H9 (cell line): ENCODE data around the gene GAS6. TPM values are rescaled to one million over a fixed set of nuclear protein-coding genes. Genes with fewer than 3 reads are reported as not detected.

Source experiments
- DNase-seq: peaks from one replicate; pipeline ENCODE4 v3.0.0-alpha.2; 2017
- H2AFZ ChIP-seq: one replicate; pipeline ENCODE4 v1.6.1; 2013; ENCODE audit warnings: mild to moderate bottlenecking, low read length, control low read depth, moderate library complexity
- H2AK5ac ChIP-seq: 2 replicates; pipeline ENCODE4 v1.6.1; 2013; ENCODE audit warnings: low read length, control low read depth, mixed read lengths; ENCODE audit not compliant: insufficient read length
- H2BK120ac ChIP-seq: one replicate; pipeline ENCODE4 v1.6.1; 2013; ENCODE audit warnings: low read depth, mild to moderate bottlenecking, low read length, control low read depth, inconsistent platforms; ENCODE audit not compliant: poor library complexity, severe bottlenecking
- H2BK12ac ChIP-seq: 2 replicates; pipeline ENCODE4 v1.6.1; 2013; ENCODE audit warnings: low read length, control low read depth, mixed read lengths, low read depth; ENCODE audit not compliant: insufficient read length
- H2BK15ac ChIP-seq: 2 replicates; pipeline ENCODE4 v1.6.1; 2013; ENCODE audit warnings: low read depth, low read length, control low read depth
- H2BK20ac ChIP-seq: one replicate; pipeline ENCODE4 v1.6.1; 2013; ENCODE audit warnings: low read depth, mild to moderate bottlenecking, low read length, control low read depth, inconsistent platforms; ENCODE audit not compliant: poor library complexity, severe bottlenecking
- H2BK5ac ChIP-seq: 2 replicates; pipeline ENCODE4 v1.6.1; 2013; ENCODE audit warnings: low read length, control low read depth, mixed read lengths; ENCODE audit not compliant: insufficient read length
- H3K14ac ChIP-seq: 2 replicates; pipeline ENCODE4 v1.6.1; 2013; ENCODE audit warnings: low read length, control low read depth; ENCODE audit not compliant: insufficient read depth
- H3K18ac ChIP-seq: 2 replicates; pipeline ENCODE4 v1.6.1; 2013; ENCODE audit warnings: low read depth, mild to moderate bottlenecking, mixed read lengths, low read length, control low read depth; ENCODE audit not compliant: insufficient read length
- H3K23ac ChIP-seq: 2 replicates; pipeline ENCODE4 v1.6.1; 2013; ENCODE audit warnings: low read length, control low read depth, mixed read lengths, low read depth; ENCODE audit not compliant: insufficient read length
- H3K23me2 ChIP-seq: 2 replicates; pipeline ENCODE4 v1.6.1; 2013; ENCODE audit warnings: low read depth, mild to moderate bottlenecking, mixed read lengths, low read length, control low read depth; ENCODE audit not compliant: insufficient read length, poor library complexity, severe bottlenecking
- H3K27ac ChIP-seq: 2 replicates; pipeline ENCODE4 v1.5.1; 2013; ENCODE audit warnings: low read length, control low read depth, mixed read lengths, low read depth; ENCODE audit not compliant: insufficient read length
- H3K27me3 ChIP-seq: 2 replicates; pipeline ENCODE4 v1.6.1; 2013; ENCODE audit warnings: low read length, control low read depth, inconsistent platforms; ENCODE audit not compliant: insufficient read depth
- H3K4ac ChIP-seq: 2 replicates; pipeline ENCODE4 v1.6.1; 2013; ENCODE audit warnings: low read depth, mild to moderate bottlenecking, control low read depth, inconsistent platforms, low read length, moderate library complexity
- H3K4me1 ChIP-seq: 2 replicates; pipeline ENCODE4 v1.6.1; 2013; ENCODE audit warnings: low read length, control low read depth, inconsistent platforms; ENCODE audit not compliant: insufficient read depth
- H3K4me2 ChIP-seq: 2 replicates; pipeline ENCODE4 v1.6.1; 2013; ENCODE audit warnings: low read length, control low read depth, mixed read lengths; ENCODE audit not compliant: insufficient read length, insufficient read depth
- H3K56ac ChIP-seq: 2 replicates; pipeline ENCODE4 v1.6.1; 2013; ENCODE audit warnings: low read depth, mild to moderate bottlenecking, mixed read lengths, low read length, control low read depth; ENCODE audit not compliant: insufficient read length
- H3K79me1 ChIP-seq: 2 replicates; pipeline ENCODE4 v1.6.1; 2013; ENCODE audit warnings: low read depth, mild to moderate bottlenecking, moderate library complexity, low read length, control low read depth, inconsistent platforms; ENCODE audit not compliant: insufficient read depth, poor library complexity, severe bottlenecking
- H3K79me2 ChIP-seq: 2 replicates; pipeline ENCODE4 v1.6.1; 2013; ENCODE audit warnings: low read length, control low read depth, inconsistent platforms; ENCODE audit not compliant: insufficient read depth
- H3K9ac ChIP-seq: 2 replicates; pipeline ENCODE4 v1.6.1; 2013; ENCODE audit warnings: low read length, control low read depth, mixed read lengths; ENCODE audit not compliant: insufficient read length; ENCODE audit errors: extremely low read depth
- H3K9me3 ChIP-seq: one replicate; pipeline ENCODE4 v1.6.1; 2013; ENCODE audit warnings: low read depth, low read length, inconsistent platforms; ENCODE audit not compliant: control insufficient read depth
- H3T11ph ChIP-seq: one replicate; pipeline ENCODE4 v1.6.1; 2013; ENCODE audit warnings: mild to moderate bottlenecking, low read length, control low read depth, inconsistent platforms
- H4K20me1 ChIP-seq: one replicate; pipeline ENCODE4 v1.6.1; 2013; ENCODE audit not compliant: control insufficient read depth, insufficient read length, insufficient read depth
- H4K5ac ChIP-seq: 2 replicates; pipeline ENCODE4 v1.6.1; 2013; ENCODE audit warnings: low read depth, mild to moderate bottlenecking, mixed read lengths, low read length, control low read depth; ENCODE audit not compliant: insufficient read length
- H4K8ac ChIP-seq: replicated peaks from 2 replicates; pipeline ENCODE4 v1.6.1; 2013; ENCODE audit warnings: low read length, control low read depth, mixed read lengths, low read depth; ENCODE audit not compliant: insufficient read length
- H4K91ac ChIP-seq: 2 replicates; pipeline ENCODE4 v1.6.1; 2013; ENCODE audit warnings: low read depth, mild to moderate bottlenecking, moderate library complexity, mixed read lengths, low read length, control low read depth; ENCODE audit not compliant: insufficient read length
- H3K27ac Mint-ChIP-seq, 3 experiments: 2 replicates in 2 of 3; 3 replicates in 1 of 3; pipeline ENCODE4 v1.8.0; 2020 to 2021; ENCODE audit warnings: mixed read lengths in 3 of 3, mild to moderate bottlenecking in 1 of 3, moderate library complexity in 1 of 3
- H3K27me3 Mint-ChIP-seq: 2 replicates; pipeline ENCODE4 v1.8.0; 2021; ENCODE audit warnings: low read depth, mild to moderate bottlenecking, moderate library complexity, mixed read lengths
- H3K36me3 Mint-ChIP-seq, 3 experiments: 2 replicates in 2 of 3; 3 replicates in 1 of 3; pipeline ENCODE4 v1.8.0; 2020 to 2021; ENCODE audit warnings: low read depth in 3 of 3, mixed read lengths in 3 of 3; ENCODE audit not compliant: insufficient read depth in 1 of 3
- H3K4me1 Mint-ChIP-seq, 2 experiments: 2 replicates each; pipeline ENCODE4 v1.8.0; 2020; ENCODE audit warnings: mixed read lengths in 2 of 2
- H3K4me3 Mint-ChIP-seq, 2 experiments: 2 replicates in 1 of 2; 3 replicates in 1 of 2; pipeline ENCODE4 v1.8.0; 2020 to 2021; ENCODE audit warnings: mild to moderate bottlenecking in 2 of 2, mixed read lengths in 2 of 2, moderate library complexity in 1 of 2
- H3K9me3 Mint-ChIP-seq, 2 experiments: 2 replicates in 1 of 2; 3 replicates in 1 of 2; pipeline ENCODE4 v1.8.0; 2020; ENCODE audit warnings: mild to moderate bottlenecking in 2 of 2, mixed read lengths in 2 of 2, moderate library complexity in 1 of 2
- CTCF ChIP-seq: fragments of 200-600 bp; sonication (generic); conservative IDR thresholded peaks from 3 replicates; pipeline ENCODE4 v1.8.0; 2021; ENCODE audit warnings: antibody characterized with exemption, mild to moderate bottlenecking
- WGBS: extraction: QIAGEN DNeasy Blood & Tissue Kit; methylation state at CpG from one replicate; pipeline ENCODE4 v1.1.7; 2013; ENCODE audit warnings: missing lambda C conversion rate, low lambda C conversion rate, mixed read lengths; ENCODE audit not compliant: insufficient read length; ENCODE audit errors: extremely low coverage; 5-methylcytosine and 5-hydroxymethylcytosine counted together
- total RNA-seq: library from RNA; stranded (reverse); gene quantifications from 2 replicates; pipeline ENCODE4 v1.2.1, GENCODE V29; 2021

The GAS6 gene
- total RNA-seq, 1 experiment from 2014 or later, result 20.5 TPM

GRCh38 chr13:113812178-113813040 is 51.5 kb downstream of the GAS6 start:
- Histone ChIP-seq H2BK15ac (no peak overlapping the region), H2BK5ac (no peak overlapping the region), H4K5ac (no peak overlapping the region), H3K18ac (no peak overlapping the region), H4K20me1 (no peaks in the 10 kb centered on the region), H3K79me2 (no peaks in the 10 kb centered on the region), H4K8ac (no peak overlapping the region), H3K56ac (no peak overlapping the region), H4K91ac (no peak overlapping the region), H2BK12ac (no peak overlapping the region), H2AK5ac (no peak overlapping the region), H3K4ac (no peak overlapping the region), H3K27me3 (no peaks in the 10 kb centered on the region), H3K9me3 (no peaks in the 10 kb centered on the region), H3K23me2 (no peaks in the 10 kb centered on the region), H3K23ac (no peak overlapping the region), H3K4me1 (no peaks in the 10 kb centered on the region), H3K79me1 (no peaks in the 10 kb centered on the region), H2BK120ac (no peak overlapping the region), H3K4me2 (no peak overlapping the region), H2AFZ (no peak overlapping the region), H2BK20ac (no peak overlapping the region), H3K9ac (no peak overlapping the region), H3T11ph (no peak overlapping the region), H3K14ac (no peak overlapping the region; the same call in 1 of the 2 replicates), H3K27ac (no peak overlapping the region)
- DNase-seq, result no peak
- TF ChIP-seq CTCF, result no peak
- Mint-ChIP-seq H3K4me3 (no peak overlapping the region), H3K27me3 (peaks cover 3% of the 10 kb centered on the region), H3K9me3 (peaks cover 19 to 21% of the 10 kb centered on the region in 2 experiments), H3K27ac (0 out of 7 replicates have a peak overlapping the region, but pooled peaks of 1 of the 3 experiments have one; percentile 35), H3K4me1 (peaks cover 3 to 5% of the 10 kb centered on the region in 2 experiments; a peak in 3 of 4 replicates), H3K36me3 (peaks cover 4 to 12% (median 9%) of the 10 kb centered on the region in 3 experiments)
- no CpG with 5 or more reads among the region's 51 CpGs for WGBS
